GM18873 (cell line): ENCODE data around the gene NLGN4Y.
"Not testable (repeated sequence)": the region's sequence is repeated elsewhere in the genome, so short reads cannot be mapped to it uniquely, and the experiment has no call there.

Source experiments
- ATAC-seq: cut with Tn5 transposase; IDR thresholded peaks from one replicate; pipeline ENCODE4 v1.9.1; 2021; ENCODE audit warnings: mild to moderate bottlenecking, moderate library complexity, moderate number of reproducible peaks; ENCODE audit not compliant: unreplicated experiment, low FRiP score

The NLGN4Y gene

GRCh38 chrY:14829366-14829885, 305.1 kb downstream of the NLGN4Y start:
- no peak for ATAC-seq

GRCh38 chrY:14834103-14835060, 310.1 kb downstream of the NLGN4Y start:
- ATAC-seq = no peak

- ATAC-seq = no peak
Measured at GRCh38 chrY:14837466-14837865, 313.1 kb downstream of the NLGN4Y start.

DNA sequence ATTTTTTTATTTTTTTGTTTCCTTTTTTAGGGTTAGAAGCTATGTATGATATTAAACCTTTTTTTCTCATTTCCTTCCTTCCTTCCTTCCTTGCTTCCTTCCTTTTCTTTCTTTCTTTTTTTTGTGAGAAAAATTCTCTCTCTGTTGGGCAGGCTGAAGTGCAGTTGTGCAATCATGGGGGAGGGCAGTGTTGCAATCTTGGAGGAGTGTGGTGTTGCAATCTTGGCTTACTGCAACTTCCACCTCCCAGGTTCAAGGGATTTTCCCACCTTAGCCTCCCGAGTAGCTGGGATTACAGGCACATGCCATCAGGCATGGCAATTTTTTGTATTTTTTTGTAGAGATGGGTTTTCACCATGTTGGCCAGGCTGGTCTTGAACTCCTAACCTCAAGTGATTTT, 326.4 kb downstream of the NLGN4Y start:
- ATAC-seq = no peak

DNA sequence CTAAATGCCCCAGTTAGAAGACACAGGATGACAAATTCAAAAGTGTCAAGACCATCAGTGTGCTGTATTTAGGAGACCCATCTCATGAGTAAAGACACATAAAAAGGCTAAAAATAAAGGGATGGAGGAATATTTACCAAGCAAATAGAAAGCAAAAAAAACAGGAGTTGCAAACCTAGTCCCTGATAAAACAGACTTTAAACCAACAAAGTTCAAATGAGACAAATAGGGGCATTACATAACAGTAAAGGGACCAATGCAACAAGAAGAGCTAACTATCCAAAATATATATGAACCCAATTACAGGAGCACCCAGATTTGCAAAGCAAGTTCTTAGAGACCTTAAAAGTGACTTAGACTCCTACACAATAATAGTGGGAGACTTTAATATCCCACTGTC, 336.1 kb downstream of the NLGN4Y start:
- ATAC-seq = no peak

DNA sequence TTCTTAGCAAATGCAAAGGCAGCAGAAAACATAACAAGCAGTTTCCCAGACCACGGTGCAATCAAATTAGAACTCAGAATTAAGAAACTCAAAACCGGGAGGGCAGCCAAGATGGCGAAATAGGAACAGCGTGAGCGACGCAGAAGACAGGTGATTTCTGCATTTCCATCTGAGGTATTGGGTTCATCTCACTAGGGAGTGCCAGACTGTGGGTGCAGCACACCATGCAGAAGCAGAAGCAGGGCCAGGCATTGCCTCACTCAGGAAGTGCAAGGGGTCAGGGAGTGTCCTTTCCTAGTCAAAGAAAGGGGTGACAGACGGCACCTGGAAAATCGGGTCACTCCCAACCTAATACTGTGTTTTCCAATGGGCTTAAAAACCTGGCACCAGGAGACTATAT, 336.7 kb downstream of the NLGN4Y start:
- ATAC-seq = not testable (repeated sequence)

GRCh38 chrY:14871971-14872370, 347.6 kb downstream of the NLGN4Y start:
- ATAC-seq = no peak
